Measurements from ENCODE around the gene CNOT1.
A peak's percentile ranks its signal among the peaks of the same experiment; 100 is the strongest.

Gene CNOT1

DNA sequence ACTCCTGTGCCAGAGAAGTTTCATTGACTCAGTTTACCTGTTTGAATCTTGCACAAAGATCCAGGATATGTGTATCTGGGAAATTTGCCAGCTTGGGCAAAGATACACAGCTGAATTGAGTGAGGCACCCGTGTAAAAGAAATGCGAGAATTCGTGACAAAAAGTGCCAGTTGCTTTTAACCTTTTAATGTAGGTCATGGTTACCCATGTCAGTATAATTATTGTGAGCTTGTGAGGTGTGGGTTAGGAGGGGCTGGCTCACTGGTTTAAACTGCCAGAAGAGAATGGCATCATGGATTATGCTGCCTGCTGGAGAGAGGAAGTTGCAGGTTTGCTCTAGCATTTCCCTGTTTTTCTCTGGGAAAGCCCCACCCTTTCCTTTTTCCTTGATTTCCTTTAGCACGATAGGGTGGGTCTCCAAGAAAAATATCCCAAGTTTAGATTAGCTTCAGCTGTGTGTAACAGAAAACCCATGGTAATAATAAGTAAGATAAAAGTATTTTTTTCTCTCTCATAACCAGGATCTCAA, 154.5 kb downstream of the CNOT1 start:
- DNase-seq = peak; percentile 78

- DNase-seq = no peak
Measured at GRCh38 chr16:58474296-58474695, 155.3 kb downstream of the CNOT1 start.

- no peak for DNase-seq
Measured at GRCh38 chr16:58472827-58473226, 156.8 kb downstream of the CNOT1 start.

DNA sequence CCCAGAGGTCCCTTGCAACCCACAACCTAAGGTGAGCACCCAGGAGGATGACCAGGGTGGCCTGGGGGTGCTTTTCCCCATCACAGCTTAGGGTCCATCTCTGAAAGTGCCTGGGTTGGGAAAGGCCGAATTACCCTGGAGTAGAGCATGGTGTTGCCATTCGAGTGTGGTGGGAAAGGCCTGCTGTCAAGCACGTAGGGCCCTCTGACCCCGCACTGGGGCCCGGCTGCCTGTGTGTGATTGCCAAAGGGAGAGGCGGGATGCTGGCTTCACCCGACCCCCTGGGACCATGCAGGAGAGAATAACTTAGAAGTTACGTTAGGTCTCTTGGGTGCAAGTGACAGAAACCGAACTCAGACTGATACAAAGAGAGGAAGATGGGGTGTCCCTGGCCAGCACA, 157.4 kb downstream of the CNOT1 start:
- DNase-seq = no peak

DNA sequence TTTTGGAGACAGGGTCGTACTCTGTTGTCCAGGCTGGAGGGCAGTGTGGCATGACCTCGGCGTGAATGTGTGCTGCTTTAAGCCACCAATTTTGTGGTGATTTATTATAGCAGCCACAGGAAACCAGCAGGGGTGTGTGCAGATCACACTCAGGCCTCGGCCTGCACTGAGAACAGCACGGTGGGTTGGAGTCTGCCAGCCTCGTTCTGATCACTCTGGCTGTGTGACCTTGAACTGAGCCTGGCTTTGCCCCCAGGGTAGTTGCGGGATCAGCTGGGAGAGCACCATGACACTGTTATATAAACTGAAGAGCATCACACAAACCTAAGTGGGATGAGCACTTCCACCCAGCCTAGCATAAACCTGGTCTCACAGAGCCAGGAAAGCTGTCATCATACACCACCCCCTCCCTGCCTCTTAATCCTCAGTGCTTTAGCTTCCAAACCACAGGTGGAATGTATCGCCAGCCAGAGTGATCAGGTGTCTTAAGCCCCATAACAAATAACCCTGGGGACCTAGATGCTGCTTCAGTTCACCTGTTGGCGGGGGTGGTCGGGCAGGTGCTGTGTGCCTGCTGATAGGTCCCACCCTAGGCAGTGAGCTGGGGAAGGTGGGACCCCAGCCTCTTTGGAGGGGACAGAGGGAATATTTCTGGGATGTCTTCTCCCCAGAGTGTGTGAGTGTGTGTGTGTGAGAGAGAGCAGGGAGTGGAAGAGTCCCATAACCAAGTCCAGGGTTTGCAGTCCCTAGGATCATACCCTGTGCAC, 158.2 kb downstream of the CNOT1 start:
- peak; percentile 39 for DNase-seq
